Activated CD4-positive, alpha-beta memory T cell treated with anti-CD3 and anti-CD28 coated beads, Interleukin-2, amount 10 ng/mL, durations not matched to agents 7 days and 5 days (primary cell): ENCODE measurements around the gene UBASH3A. TPM values are rescaled to one million over a fixed set of nuclear protein-coding genes. Genes with fewer than 3 reads are reported as not detected.

ENCODE experiments used
- CTCF ChIA-PET: fragments of 350-600 bp; sonication (Branson Sonifier 250); formaldehyde crosslinking; loops from one replicate; lab custom pipeline; 2021; ENCODE audit warnings: antibody characterized with exemption, inconsistent platforms; lab: Charles Lee
- POLR2A ChIA-PET: fragments of 350-600 bp; sonication (Branson Sonifier 250); formaldehyde crosslinking; loops from one replicate; lab custom pipeline; 2021; ENCODE audit warnings: antibody characterized with exemption; lab: Charles Lee
- DNase-seq: peaks from one replicate; pipeline ENCODE4 v3.0.0-alpha.2; 2020
- H3K27ac Mint-ChIP-seq: one replicate; pipeline ENCODE4 v1.8.0; 2021; ENCODE audit warnings: mild to moderate bottlenecking, mixed read lengths
- H3K27me3 Mint-ChIP-seq: one replicate; pipeline ENCODE4 v1.8.0; 2021; ENCODE audit warnings: mixed read lengths
- H3K36me3 Mint-ChIP-seq: one replicate; pipeline ENCODE4 v1.8.0; 2021; ENCODE audit warnings: low read depth, mixed read lengths
- H3K4me1 Mint-ChIP-seq: one replicate; pipeline ENCODE4 v1.8.0; 2021; ENCODE audit warnings: mixed read lengths
- H3K4me3 Mint-ChIP-seq: one replicate; pipeline ENCODE4 v1.8.0; 2021; ENCODE audit warnings: mild to moderate bottlenecking, mixed read lengths
- H3K9me3 Mint-ChIP-seq: one replicate; pipeline ENCODE4 v1.8.0; 2021; ENCODE audit warnings: mixed read lengths
- total RNA-seq, 2 experiments: library from RNA; stranded (reverse); gene quantifications; one replicate each; pipeline ENCODE4 v1.2.3, GENCODE V29; 2021

UBASH3A gene
- total RNA-seq, 2 experiments from 2014 or later, result 67.8 to 70.6 TPM

GRCh38 chr21:42484966-42485365, 81.3 kb downstream of the UBASH3A start:
- Mint-ChIP-seq H3K27ac (no peak overlapping the region), H3K4me3 (no peak overlapping the region), H3K4me1 (no peaks in the 10 kb centered on the region), H3K27me3 (peaks cover 54% of the 10 kb centered on the region), H3K9me3 (peaks cover 2% of the 10 kb centered on the region), H3K36me3 (peaks cover 4% of the 10 kb centered on the region)
- DNase-seq, result no peak
- ChIA-PET CTCF (no interaction called here), POLR2A (no interaction called here)

DNA sequence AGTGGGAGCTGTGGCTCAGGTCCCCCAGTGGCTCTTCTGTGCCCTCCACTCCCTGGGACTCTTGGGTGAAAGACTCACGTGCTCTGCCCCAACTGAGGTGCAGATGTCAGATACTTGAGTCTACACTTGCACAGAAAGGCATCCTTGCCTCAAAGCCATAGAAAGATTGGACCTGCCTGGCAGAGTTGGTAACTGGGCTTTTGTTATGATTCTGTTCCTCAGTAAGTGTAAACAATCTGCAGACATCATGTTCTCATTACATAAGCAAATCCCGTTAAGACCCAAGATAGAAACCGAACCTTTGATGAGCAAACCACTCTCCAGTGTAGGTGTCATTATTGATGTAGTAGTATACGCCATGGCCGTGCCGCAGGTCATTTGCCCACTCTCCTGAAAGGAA, 82.4 kb downstream of the UBASH3A start:
- Mint-ChIP-seq H3K9me3 (peaks cover 2% of the 10 kb centered on the region), H3K4me3 (no peak overlapping the region), H3K27ac (no peak overlapping the region), H3K4me1 (no peaks in the 10 kb centered on the region), H3K27me3 (peaks cover 56% of the 10 kb centered on the region), H3K36me3 (peaks cover 4% of the 10 kb centered on the region)
- POLR2A ChIA-PET, result no interaction called here
- DNase-seq, result no peak
- CTCF ChIA-PET, result no interaction called here

DNA sequence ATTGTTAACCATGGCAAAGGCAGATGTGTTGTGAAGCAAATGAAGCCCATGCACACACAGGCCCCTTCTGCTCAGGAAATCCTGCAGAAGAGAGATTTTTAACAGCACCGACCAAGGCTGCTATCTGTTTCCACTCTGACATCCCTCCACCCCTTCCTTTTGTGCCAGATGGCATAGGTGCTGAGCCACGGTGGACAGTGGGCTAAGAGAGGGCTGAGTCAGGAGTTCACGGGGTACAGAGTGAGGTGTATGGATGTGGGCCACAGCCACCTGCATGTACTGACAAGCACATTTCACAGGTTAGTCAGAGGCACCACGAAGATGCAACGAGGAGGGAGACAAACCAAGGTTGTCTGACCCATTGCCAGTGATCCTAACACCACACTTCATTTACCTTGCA, 82.8 kb downstream of the UBASH3A start:
- no peak overlapping the region for H3K27ac Mint-ChIP-seq
- H3K4me3 Mint-ChIP-seq, result no peak overlapping the region
- no peaks in the 10 kb centered on the region for H3K4me1 Mint-ChIP-seq
- peaks cover 53% of the 10 kb centered on the region for H3K27me3 Mint-ChIP-seq
- POLR2A ChIA-PET, result no interaction called here
- H3K36me3 Mint-ChIP-seq, result peaks cover 4% of the 10 kb centered on the region
- peaks cover 2% of the 10 kb centered on the region for H3K9me3 Mint-ChIP-seq
- DNase-seq, result no peak
- CTCF ChIA-PET, result no interaction called here

- H3K4me1 Mint-ChIP-seq, result peaks cover 3% of the 10 kb centered on the region
- no peak overlapping the region for H3K27ac Mint-ChIP-seq
- H3K36me3 Mint-ChIP-seq, result peaks cover 4% of the 10 kb centered on the region
- H3K9me3 Mint-ChIP-seq, result peaks cover 2% of the 10 kb centered on the region
- H3K4me3 Mint-ChIP-seq, result no peak overlapping the region
- CTCF ChIA-PET, result no interaction called here
- DNase-seq, result no peak
- peaks cover 56% of the 10 kb centered on the region for H3K27me3 Mint-ChIP-seq
- POLR2A ChIA-PET, result no interaction called here
These were observed 85.4 kb downstream of the UBASH3A start for GRCh38 chr21:42489006-42489563.

- ChIA-PET CTCF (no interaction called here), POLR2A (no interaction called here)
- Mint-ChIP-seq H3K36me3 (peaks cover 4% of the 10 kb centered on the region), H3K9me3 (peaks cover 2% of the 10 kb centered on the region), H3K4me1 (peaks cover 3% of the 10 kb centered on the region), H3K27ac (no peak overlapping the region), H3K4me3 (no peak overlapping the region), H3K27me3 (peaks cover 54% of the 10 kb centered on the region)
- DNase-seq, result no peak
These were observed 86.3 kb downstream of the UBASH3A start for GRCh38 chr21:42489991-42490390.

GRCh38 chr21:42490720-42491119, 87.0 kb downstream of the UBASH3A start:
- peaks cover 4% of the 10 kb centered on the region for H3K36me3 Mint-ChIP-seq
- DNase-seq, result no peak
- peaks cover 2% of the 10 kb centered on the region for H3K9me3 Mint-ChIP-seq
- H3K27ac Mint-ChIP-seq, result no peak overlapping the region
- ChIA-PET POLR2A (no interaction called here), CTCF (no interaction called here)
- H3K27me3 Mint-ChIP-seq, result peaks cover 56% of the 10 kb centered on the region
- H3K4me1 Mint-ChIP-seq, result peaks cover 7% of the 10 kb centered on the region
- H3K4me3 Mint-ChIP-seq, result no peak overlapping the region

- Mint-ChIP-seq H3K4me3 (no peak overlapping the region), H3K9me3 (peaks cover 2% of the 10 kb centered on the region), H3K36me3 (peaks cover 4% of the 10 kb centered on the region), H3K27me3 (peaks cover 55% of the 10 kb centered on the region), H3K27ac (no peak overlapping the region), H3K4me1 (peaks cover 12% of the 10 kb centered on the region)
- no peak for DNase-seq
- ChIA-PET POLR2A (no interaction called here), CTCF (no interaction called here)
These were observed 87.6 kb downstream of the UBASH3A start for GRCh38 chr21:42491328-42491727.

GRCh38 chr21:42492201-42492600, 88.5 kb downstream of the UBASH3A start:
- peaks cover 2% of the 10 kb centered on the region for H3K9me3 Mint-ChIP-seq
- no peak for DNase-seq
- CTCF ChIA-PET, result no interaction called here
- no peak overlapping the region for H3K4me3 Mint-ChIP-seq
- POLR2A ChIA-PET, result interaction anchor here (0.9 kb wide), 1 partner anchor 93 kb away, joined by 3 read pairs; no protein-coding TSS in a partner anchor
- H3K36me3 Mint-ChIP-seq, result peaks cover 4% of the 10 kb centered on the region
- peaks cover 19% of the 10 kb centered on the region for H3K4me1 Mint-ChIP-seq
- H3K27me3 Mint-ChIP-seq, result peaks cover 46% of the 10 kb centered on the region
- no peak overlapping the region for H3K27ac Mint-ChIP-seq

DNA sequence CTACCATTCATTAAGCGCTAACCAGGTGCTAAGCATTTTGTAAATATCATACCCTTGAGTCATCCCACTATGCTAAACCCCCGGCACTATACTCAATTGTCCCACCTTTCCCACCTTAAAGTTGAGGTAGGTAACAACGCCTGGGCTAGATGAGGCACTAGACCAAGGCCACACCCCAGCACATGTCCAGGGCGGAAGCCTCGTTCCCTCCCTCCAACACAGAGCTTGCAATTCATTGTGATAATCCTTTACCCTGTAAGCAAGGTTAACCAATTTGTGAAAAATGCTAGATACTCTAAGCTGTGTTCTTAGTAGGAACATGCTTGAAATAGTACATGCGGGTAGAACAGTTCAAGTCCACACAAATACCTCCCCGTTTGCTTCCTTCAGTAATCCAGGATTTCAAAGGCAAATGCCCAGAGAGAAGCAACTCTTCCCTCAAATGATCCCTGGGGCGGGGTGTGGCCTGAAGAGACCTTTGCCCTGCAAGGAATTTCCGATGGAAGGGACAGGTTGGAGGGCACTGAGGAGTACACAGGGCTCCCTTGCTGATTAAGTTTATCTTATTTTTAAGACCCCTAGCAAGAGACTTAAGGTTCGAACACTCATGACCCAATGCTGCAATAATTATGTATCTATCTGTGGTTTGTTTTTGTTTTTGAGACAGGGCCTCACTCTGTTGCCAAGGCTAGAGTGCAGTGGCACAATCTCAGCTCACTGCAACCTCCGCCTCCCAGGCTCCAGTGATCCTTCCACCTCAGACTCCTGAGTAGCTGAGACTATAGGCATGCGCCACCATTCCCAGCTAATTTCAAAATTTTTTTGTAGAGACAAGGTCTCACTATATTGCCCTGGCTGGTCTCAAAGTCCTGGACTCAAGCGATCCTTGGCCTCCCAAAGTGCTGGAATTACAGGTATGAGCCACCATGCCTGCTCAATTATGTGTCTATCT, 89.7 kb downstream of the UBASH3A start:
- Mint-ChIP-seq H3K27me3 (peaks cover 40% of the 10 kb centered on the region), H3K4me3 (no peak overlapping the region), H3K9me3 (peaks cover 1% of the 10 kb centered on the region), H3K4me1 (peaks cover 19% of the 10 kb centered on the region), H3K27ac (no peak overlapping the region), H3K36me3 (peaks cover under 1% of the 10 kb centered on the region)
- ChIA-PET POLR2A (interaction anchor here (0.9 kb wide), 1 partner anchor 95 kb away, joined by 3 read pairs; no protein-coding TSS in a partner anchor), CTCF (no interaction called here)
- DNase-seq, result no peak

DNA sequence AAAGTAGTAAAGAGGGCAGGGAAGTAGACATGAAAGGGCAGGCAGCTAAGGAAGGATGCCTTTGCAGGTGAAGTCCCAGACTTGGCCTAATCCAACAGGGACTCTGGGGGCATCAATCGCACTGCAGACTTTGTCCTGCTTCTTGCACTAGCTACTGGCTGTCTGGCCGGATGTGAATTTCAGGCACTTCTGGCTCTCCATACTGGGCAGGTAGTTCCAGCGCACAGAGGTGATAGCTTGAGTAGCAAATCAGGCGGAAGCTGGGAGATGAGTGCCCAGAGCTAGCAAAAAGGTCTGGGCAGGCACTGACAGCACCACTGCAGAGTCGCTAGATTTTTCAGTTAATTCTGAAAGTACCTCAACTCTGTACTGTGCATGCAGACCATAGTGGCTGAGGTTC, 91.3 kb downstream of the UBASH3A start:
- DNase-seq, result no peak
- Mint-ChIP-seq H3K27ac (no peak overlapping the region), H3K4me3 (peak overlapping the region; percentile 76), H3K9me3 (no peaks in the 10 kb centered on the region), H3K27me3 (peaks cover 30% of the 10 kb centered on the region), H3K4me1 (peaks cover 19% of the 10 kb centered on the region), H3K36me3 (no peaks in the 10 kb centered on the region)
- ChIA-PET CTCF (no interaction called here), POLR2A (no interaction called here)

DNA sequence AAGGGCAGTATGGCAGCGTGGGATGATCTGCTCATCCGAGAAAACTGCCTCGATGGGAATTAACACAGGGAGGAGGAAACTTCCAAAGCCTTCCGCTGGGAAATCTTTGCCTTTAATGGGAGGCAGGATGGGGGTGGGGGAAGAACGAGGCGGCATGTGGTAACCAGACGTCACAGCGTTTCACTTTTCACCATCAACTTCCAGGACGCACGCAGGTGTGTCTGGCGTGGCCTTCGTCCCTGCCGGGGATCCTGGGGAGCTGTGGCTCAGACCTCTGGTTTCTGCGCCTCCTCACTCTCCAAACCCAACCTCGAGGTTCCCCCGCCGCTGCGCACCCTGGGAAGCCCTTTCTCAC, 92.0 kb downstream of the UBASH3A start:
- Mint-ChIP-seq H3K4me1 (peaks cover 19% of the 10 kb centered on the region), H3K27me3 (peaks cover 33% of the 10 kb centered on the region), H3K9me3 (no peaks in the 10 kb centered on the region), H3K27ac (no peak overlapping the region), H3K36me3 (no peaks in the 10 kb centered on the region), H3K4me3 (peak overlapping the region; percentile 76)
- DNase-seq, result no peak
- POLR2A ChIA-PET, result interaction anchor here (1.0 kb wide), 1 partner anchor 383 kb away, joined by 3 read pairs; no protein-coding TSS in a partner anchor
- CTCF ChIA-PET, result interaction anchor here (0.7 kb wide), 1 partner anchor 29 kb away, joined by 3 read pairs; no protein-coding TSS in a partner anchor

DNA sequence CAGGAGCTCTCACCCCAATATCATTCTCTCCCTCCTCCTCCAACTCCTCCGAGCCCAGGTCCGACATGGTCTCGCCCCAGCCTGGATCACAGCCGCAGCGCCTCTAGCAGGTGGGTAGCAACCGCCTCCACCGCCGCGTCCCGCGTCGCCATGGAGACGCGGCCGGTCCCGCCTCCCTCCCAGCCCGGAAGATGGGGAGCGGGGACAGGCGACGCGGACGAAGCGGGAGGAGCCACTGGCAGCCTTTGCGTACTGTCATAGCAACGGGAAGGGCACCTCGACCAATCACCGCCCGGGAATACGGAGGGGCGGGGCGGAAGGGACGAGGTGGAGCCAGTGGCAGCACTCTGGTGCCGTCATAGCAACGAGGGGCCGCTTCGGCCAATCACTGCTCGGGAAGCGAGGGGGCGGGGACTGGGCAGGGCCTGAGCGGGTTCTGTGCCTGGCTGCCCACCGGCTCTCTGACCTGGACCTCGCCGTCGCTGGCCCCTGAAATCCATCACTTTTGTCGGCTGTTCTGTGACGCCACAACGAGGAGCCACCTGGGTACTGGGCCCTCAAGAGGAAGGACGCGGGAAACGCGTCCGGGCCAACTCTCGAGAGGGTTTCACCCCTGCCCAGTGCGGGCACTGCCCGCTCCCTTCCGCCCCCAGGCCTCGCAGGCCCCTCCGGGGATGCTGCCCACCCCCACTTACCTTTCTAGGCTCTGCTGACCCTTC, 92.6 kb downstream of the UBASH3A start, which contains the start of gene RSPH1:
RSPH1 (minus strand) TSS at position 105 of the 719 bp plus-strand sequence; CDS start at position 67, 38 bp downstream.
- ChIA-PET CTCF (interaction anchor here (0.7 kb wide), 1 partner anchor 29 kb away, joined by 3 read pairs; no protein-coding TSS in a partner anchor), POLR2A (interaction anchor here (1.0 to 1.7 kb wide), 2 partner anchors 16 to 382 kb away, joined by 3 to 4 read pairs; no protein-coding TSS in a partner anchor)
- H3K36me3 Mint-ChIP-seq, result no peaks in the 10 kb centered on the region
- no peaks in the 10 kb centered on the region for H3K9me3 Mint-ChIP-seq
- peak within 1 kb of the TSS; percentile 16 for H3K27ac Mint-ChIP-seq
- peak; percentile 100 for DNase-seq
- H3K4me3 Mint-ChIP-seq, result peak within 1 kb of the TSS; percentile 76
- H3K4me1 Mint-ChIP-seq, result peaks cover 19% of the 10 kb centered on the region
- peaks cover 35% of the 10 kb centered on the region for H3K27me3 Mint-ChIP-seq
